Lower lobe of right lung (tissue), 2 donors: ENCODE results near the gene MYBPC1. TPM values are rescaled to one million over a fixed set of nuclear protein-coding genes. Genes with fewer than 3 reads are reported as not detected.

ENCODE experiments used
- ATAC-seq, 2 donors: fragments of 200-7000 bp; cut with Tn5 transposase; one replicate each; pipeline ENCODE4 v1.9.1; 2020 to 2022; ENCODE audit warnings: mild to moderate bottlenecking in 2 of 2, moderate library complexity in 2 of 2
- DNase-seq: peaks from one replicate; pipeline ENCODE4 v3.0.0-alpha.2; 2020
- H3K27ac ChIP-seq: fragments of 200-600 bp; one replicate; pipeline ENCODE4 v1.8.0; 2022
- H3K27me3 ChIP-seq: fragments of 200-600 bp; one replicate; pipeline ENCODE4 v1.8.0; 2022; ENCODE audit warnings: low read depth
- H3K36me3 ChIP-seq: fragments of 200-600 bp; one replicate; pipeline ENCODE4 v1.8.0; 2022; ENCODE audit warnings: mild to moderate bottlenecking
- H3K4me1 ChIP-seq: fragments of 200-600 bp; one replicate; pipeline ENCODE4 v1.8.0; 2022
- H3K4me3 ChIP-seq: fragments of 200-600 bp; one replicate; pipeline ENCODE4 v1.8.0; 2022; ENCODE audit warnings: mild to moderate bottlenecking
- H3K9me3 ChIP-seq: fragments of 200-600 bp; one replicate; pipeline ENCODE4 v1.8.0; 2022
- intact Hi-C: fragments of 100-400 bp; cut with DNase I; formaldehyde crosslinking; loops from one replicate; pipeline ENCODE4 v1.11.0; 2022
- total RNA-seq: library from RNA; stranded (reverse); fragmentation: NEBNext Ultra II Directional; extraction: Animal tissue kit (Norgen Biotek cat#: 25700); gene quantifications from one replicate; pipeline ENCODE4 v1.2.1, GENCODE V29; 2021
- TF ChIP-seq, protein P1 (sequence below): fragments of 200-600 bp; IDR thresholded peaks from one replicate; pipeline ENCODE4 v1.8.0; 2022; ENCODE audit warnings: antibody characterized with exemption, mild to moderate bottlenecking
- donor health status: DM: no; HTN: yes; CAD: no; lungs with severe emphysema.

The MYBPC1 gene
- total RNA-seq, 1 donor from 2014 or later: not detected

- no peak overlapping the region for H3K4me3 ChIP-seq
- H3K27me3 ChIP-seq: no peaks in the 10 kb centered on the region
- DNase-seq (no peak), ATAC-seq (peak; percentile 45 to 82)
- TF ChIP-seq, protein P1, sequence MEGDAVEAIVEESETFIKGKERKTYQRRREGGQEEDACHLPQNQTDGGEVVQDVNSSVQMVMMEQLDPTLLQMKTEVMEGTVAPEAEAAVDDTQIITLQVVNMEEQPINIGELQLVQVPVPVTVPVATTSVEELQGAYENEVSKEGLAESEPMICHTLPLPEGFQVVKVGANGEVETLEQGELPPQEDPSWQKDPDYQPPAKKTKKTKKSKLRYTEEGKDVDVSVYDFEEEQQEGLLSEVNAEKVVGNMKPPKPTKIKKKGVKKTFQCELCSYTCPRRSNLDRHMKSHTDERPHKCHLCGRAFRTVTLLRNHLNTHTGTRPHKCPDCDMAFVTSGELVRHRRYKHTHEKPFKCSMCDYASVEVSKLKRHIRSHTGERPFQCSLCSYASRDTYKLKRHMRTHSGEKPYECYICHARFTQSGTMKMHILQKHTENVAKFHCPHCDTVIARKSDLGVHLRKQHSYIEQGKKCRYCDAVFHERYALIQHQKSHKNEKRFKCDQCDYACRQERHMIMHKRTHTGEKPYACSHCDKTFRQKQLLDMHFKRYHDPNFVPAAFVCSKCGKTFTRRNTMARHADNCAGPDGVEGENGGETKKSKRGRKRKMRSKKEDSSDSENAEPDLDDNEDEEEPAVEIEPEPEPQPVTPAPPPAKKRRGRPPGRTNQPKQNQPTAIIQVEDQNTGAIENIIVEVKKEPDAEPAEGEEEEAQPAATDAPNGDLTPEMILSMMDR: no peak
- H3K36me3 ChIP-seq: no peaks in the 10 kb centered on the region
- H3K9me3 ChIP-seq: no peaks in the 10 kb centered on the region
- H3K4me1 ChIP-seq: no peaks in the 10 kb centered on the region
- intact Hi-C loops: no loop called here
- no peak overlapping the region for H3K27ac ChIP-seq
Measured at GRCh38 chr12:101648195-101648594, 53.4 kb downstream of the MYBPC1 start.

DNA sequence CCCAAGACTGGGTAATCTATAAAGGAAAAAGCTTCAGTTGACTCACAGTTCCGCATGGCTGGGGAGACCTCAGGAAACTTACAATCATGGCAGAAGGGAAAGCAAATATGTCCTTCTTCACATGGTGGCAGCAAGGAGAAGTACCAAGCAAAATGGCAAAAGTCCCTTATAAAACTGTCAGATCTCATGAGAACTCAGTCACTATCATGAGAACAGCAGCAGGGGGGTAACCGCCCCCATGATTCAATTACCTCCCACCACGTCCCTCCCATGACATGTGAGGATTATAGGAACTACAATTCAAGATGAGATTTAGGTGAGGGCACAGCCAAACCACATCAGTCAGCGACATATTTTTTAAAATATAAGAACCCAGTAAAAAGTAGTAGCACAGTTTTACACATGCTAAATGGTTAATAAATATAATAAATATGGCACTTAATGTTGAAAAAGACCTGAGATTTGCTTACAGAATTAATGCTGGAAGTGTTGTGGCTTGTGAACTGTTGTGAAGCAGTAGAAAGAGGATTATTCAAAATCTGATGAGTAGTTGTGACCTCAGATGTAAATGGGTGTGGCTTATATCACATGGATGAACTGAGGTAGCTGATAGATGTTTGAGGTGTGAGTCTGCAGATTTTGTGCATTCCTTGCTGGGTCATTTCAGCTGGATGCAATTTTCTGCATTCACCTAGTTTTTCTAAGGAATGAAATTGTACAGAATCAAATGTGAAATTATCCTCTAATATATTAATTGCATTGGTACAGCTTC, 55.8 kb downstream of the MYBPC1 start:
- Histone ChIP-seq H3K27ac (no peak overlapping the region), H3K27me3 (no peaks in the 10 kb centered on the region), H3K36me3 (no peaks in the 10 kb centered on the region), H3K9me3 (no peaks in the 10 kb centered on the region), H3K4me3 (no peak overlapping the region), H3K4me1 (no peaks in the 10 kb centered on the region)
- no peak for ATAC-seq
- TF ChIP-seq, protein P1: no peak
- intact Hi-C loops: no loop called here
- DNase-seq: no peak

GRCh38 chr12:101653030-101653429, 58.3 kb downstream of the MYBPC1 start:
- no peak for ATAC-seq
- H3K4me3 ChIP-seq: no peak overlapping the region
- no peaks in the 10 kb centered on the region for H3K9me3 ChIP-seq
- intact Hi-C loops: no loop called here
- no peak for DNase-seq
- H3K27me3 ChIP-seq: no peaks in the 10 kb centered on the region
- no peak overlapping the region for H3K27ac ChIP-seq
- TF ChIP-seq, protein P1: no peak
- H3K36me3 ChIP-seq: no peaks in the 10 kb centered on the region
- no peaks in the 10 kb centered on the region for H3K4me1 ChIP-seq

DNA sequence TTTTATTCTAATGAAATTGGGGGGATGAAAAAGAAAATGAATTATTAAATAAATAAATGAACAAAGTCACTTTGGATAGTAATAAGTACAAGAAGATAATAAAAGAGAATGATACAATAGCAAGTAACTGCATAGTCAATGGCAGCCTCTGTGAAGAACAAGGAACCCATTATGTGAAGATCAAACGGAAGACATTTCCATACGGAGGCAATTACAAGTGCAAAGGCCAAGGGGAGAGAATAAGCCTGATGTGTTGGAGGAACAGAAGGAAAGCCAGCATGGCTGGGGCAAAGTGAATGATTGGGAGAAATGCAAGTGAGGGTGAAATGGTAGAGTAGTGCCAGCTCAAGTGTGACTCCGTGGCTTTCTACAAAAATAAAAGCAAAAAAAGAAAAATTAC, 58.7 kb downstream of the MYBPC1 start:
- DNase-seq (no peak), ATAC-seq (no peak)
- TF ChIP-seq, protein P1: no peak
- intact Hi-C loops: no loop called here
- no peaks in the 10 kb centered on the region for H3K36me3 ChIP-seq
- H3K27me3 ChIP-seq: no peaks in the 10 kb centered on the region
- H3K4me3 ChIP-seq: no peak overlapping the region
- no peaks in the 10 kb centered on the region for H3K4me1 ChIP-seq
- H3K27ac ChIP-seq: no peak overlapping the region
- no peaks in the 10 kb centered on the region for H3K9me3 ChIP-seq

GRCh38 chr12:101654442-101654841, 59.7 kb downstream of the MYBPC1 start:
- Histone ChIP-seq H3K27me3 (no peaks in the 10 kb centered on the region), H3K4me3 (no peak overlapping the region), H3K36me3 (no peaks in the 10 kb centered on the region), H3K4me1 (no peaks in the 10 kb centered on the region), H3K9me3 (no peaks in the 10 kb centered on the region), H3K27ac (no peak overlapping the region)
- no peak for DNase-seq
- intact Hi-C loops: no loop called here
- TF ChIP-seq, protein P1: no peak
- no peak for ATAC-seq
